ENCODE results near the gene PPP1R15B. TPM values are rescaled to one million over a fixed set of nuclear protein-coding genes. Genes with fewer than 3 reads are reported as not detected.
A peak's percentile ranks its signal among the peaks of the same experiment; 100 is the strongest.

The PPP1R15B gene
- 25.9 TPM for polyA plus RNA-seq (2013, experiment 1 of 2; ENCODE audit: insufficient read length)
- 26.2 TPM for polyA plus RNA-seq (2013, experiment 2 of 2; ENCODE audit: insufficient read length)

DNA sequence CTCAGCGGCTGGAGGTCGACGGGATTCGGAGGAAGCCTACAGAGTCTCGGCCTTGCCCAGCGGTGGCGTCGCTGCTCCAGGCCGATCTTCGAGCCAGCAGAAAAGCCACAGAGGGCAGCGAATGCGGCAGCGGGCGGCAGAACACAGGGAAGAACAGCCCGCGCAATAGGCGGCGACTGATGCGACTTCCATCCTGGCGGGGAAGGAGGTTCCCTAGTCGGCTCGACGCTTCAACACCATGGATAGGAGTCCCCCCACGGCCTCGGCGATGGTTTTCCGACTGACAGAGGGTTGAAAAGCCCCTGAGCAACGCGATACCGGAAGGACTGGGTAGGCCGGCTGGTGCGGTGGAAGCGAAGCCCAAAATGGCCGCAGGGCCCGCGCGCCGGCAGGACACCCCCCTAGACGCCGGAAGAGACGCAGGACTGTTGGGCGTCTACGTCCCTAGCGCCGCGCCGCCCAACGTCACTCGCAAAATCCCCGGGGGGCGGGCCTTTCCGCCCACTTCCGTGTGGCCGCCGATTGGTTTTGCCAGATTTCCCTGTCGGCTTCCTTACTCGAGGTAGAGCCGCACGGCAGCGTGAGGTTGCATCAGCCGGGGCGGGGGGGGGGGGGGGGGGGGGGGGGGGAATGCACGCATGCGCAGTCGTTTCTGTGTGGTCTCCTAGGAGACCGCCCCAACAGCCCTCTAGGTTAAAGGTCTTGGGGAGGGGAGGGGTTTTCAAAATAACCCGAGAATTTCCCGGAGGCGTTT is at the start of gene PPP1R15B:
PPP1R15B (minus strand) TSS at position 367 of the 754 bp plus-strand sequence. CDS start 406 bp downstream, outside the sequence.
- DNase-seq = peak; percentile 99

- no peak for DNase-seq
These were observed 48.7 kb upstream of the PPP1R15B start for GRCh38 chr1:204460346-204460745.

DNA sequence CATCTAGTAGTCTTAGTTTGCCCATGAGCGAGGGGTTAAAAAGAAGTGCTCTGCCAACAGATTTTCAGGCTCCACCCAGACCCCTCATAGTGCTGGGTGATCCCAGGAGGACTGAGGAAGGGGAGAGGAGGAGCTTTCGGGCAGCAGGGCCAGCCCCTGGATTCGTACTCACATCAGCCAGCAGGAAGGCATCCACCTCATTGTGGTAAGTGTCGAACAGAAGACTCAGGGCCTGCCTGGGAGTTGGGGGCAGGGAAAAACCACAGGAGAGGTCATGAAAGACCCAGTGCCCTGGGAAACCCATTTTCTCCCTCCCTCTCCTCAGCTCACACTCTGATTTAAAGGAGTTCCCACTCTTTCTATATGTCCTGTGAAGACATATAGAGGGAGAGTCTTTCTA is 48.1 kb upstream of the PPP1R15B start:
- no peak for DNase-seq

GRCh38 chr1:204457666-204458065 is 46.0 kb upstream of the PPP1R15B start:
- no peak for DNase-seq

- DNase-seq = peak; percentile 30
These were observed 45.3 kb upstream of the PPP1R15B start for GRCh38 chr1:204456826-204457442.

- DNase-seq = no peak
These were observed 44.2 kb upstream of the PPP1R15B start for GRCh38 chr1:204455831-204456145.

GRCh38 chr1:204455063-204455830 is 43.6 kb upstream of the PPP1R15B start:
- no peak for DNase-seq

GRCh38 chr1:204454476-204454875 is 42.9 kb upstream of the PPP1R15B start:
- DNase-seq = no peak

DNA sequence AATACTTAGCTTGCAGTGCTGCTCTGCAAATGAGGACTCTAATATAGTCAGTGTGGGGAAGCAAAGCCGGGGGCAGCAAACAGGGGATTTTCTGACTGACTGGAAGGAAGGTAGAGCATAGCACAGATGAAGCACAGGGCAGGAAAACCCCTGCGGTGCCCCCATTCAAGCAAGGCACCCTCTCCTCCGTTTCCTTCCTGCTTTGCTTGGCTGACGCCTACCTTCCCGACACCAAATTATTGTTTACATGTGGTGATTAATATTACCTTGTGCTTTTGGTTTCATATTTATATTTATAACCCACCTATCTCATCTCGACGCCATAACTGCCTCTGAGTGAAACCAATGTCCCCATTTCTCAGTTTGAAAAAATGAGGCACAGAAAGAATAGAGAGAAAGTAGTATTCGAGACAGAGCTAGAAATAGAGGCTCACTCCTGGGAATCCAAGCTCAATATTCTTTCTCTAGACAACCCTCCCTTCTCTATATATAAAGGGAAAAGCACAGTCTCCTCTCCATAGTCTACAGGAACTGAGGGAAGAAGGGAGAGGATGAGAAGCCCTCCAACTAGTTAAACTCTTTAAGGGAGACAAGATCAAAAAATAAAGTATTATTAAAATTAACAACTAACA is 41.6 kb upstream of the PPP1R15B start:
- DNase-seq = no peak

GRCh38 chr1:204451352-204452124 is 39.9 kb upstream of the PPP1R15B start:
- DNase-seq = no peak

DNA sequence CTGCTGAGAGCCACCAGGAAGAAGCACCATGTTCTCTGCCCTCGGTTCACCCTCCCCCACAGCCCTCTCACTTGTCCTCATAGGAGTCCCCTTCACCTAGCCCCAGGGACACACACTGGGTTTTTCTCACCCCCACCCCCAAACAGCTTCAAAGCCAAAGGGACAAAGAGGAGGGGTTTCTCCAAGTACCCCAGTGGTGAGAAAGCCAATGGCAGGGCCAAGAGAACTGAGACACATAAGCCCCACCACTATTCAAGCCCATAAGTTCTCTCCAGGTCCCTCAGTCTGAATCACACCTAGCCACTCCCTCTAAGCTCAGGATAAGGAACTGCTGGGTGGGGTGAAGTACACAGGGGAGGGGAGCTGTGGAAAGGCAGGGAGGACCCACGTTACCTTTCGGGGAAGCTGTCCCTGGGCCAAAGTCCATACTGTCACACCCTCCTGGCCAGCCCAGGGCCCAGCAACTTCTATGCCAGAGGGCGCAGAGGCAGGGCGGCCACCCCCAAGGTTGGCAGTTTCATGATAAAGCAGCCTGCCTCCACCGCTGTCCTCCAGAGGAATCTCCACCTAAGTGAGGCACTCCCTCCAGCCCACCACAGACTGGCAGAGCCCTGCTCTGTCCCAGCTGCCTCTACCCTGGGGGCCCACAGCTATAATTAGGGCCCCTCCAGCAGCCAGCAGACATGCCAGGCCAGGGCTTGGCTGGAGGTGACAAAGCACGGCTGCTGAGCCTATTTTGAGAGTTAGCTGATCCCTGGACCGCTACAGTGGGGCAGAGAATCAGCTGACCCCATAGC is 39.0 kb upstream of the PPP1R15B start:
- no peak for DNase-seq

- no peak for DNase-seq
These were observed 38.2 kb upstream of the PPP1R15B start for GRCh38 chr1:204449678-204450280.

- no peak for DNase-seq
These were observed 37.5 kb upstream of the PPP1R15B start for GRCh38 chr1:204448991-204449677.

- no peak for DNase-seq
These were observed 36.8 kb upstream of the PPP1R15B start for GRCh38 chr1:204448344-204448964.

GRCh38 chr1:204447736-204448135 is 36.1 kb upstream of the PPP1R15B start:
- DNase-seq = no peak

DNA sequence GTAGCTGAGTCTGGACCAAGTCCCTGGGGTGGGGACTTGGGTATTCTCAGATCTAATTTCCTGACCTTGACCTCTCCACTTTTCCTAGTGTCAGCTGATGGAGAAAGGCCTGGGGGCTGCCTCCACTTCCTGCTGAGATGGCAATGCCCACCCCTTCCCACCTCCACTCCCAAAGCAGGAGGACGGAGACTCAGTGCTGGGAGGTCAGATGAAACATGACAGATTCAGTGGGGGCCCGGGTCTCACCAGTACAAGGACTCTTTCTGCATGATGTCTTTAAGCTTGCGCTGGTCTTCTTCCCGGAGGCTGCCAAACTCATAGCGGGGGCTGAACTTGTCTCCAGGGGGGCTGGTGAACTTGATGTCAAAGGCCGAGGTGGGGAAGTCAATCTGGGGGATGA is 35.6 kb upstream of the PPP1R15B start:
- DNase-seq = no peak

GRCh38 chr1:204446413-204447111 is 34.9 kb upstream of the PPP1R15B start:
- DNase-seq = peak; percentile 63

GRCh38 chr1:204445860-204446412 is 34.3 kb upstream of the PPP1R15B start:
- peak; percentile 8 for DNase-seq

Data from fibroblast of skin of abdomen (primary cell).